ENCODE results near the gene EPB41L4B. TPM values are rescaled to one million over a fixed set of nuclear protein-coding genes. Genes with fewer than 3 reads are reported as not detected.

EPB41L4B gene
- total RNA-seq, 1 donor from 2014 or later, result 3.7 TPM

GRCh38 chr9:109320331-109320741, 523 bp downstream of the EPB41L4B start:
- DNase-seq, result no peak

GRCh38 chr9:109319626-109320241, 1.1 kb downstream of the EPB41L4B start:
- DNase-seq, result no peak

GRCh38 chr9:109319017-109319625, 1.7 kb downstream of the EPB41L4B start:
- DNase-seq, result no peak

GRCh38 chr9:109317979-109318741, 2.7 kb downstream of the EPB41L4B start:
- no peak for DNase-seq

GRCh38 chr9:109317311-109317978, 3.4 kb downstream of the EPB41L4B start:
- DNase-seq, result no peak

GRCh38 chr9:109316207-109316640, 4.6 kb downstream of the EPB41L4B start:
- peak; percentile 79 for DNase-seq

GRCh38 chr9:109315480-109316206, 5.2 kb downstream of the EPB41L4B start:
- DNase-seq, result no peak

GRCh38 chr9:109314011-109314531, 6.8 kb downstream of the EPB41L4B start:
- no peak for DNase-seq

- DNase-seq, result no peak
Measured at GRCh38 chr9:109313351-109313750, 7.5 kb downstream of the EPB41L4B start.

- DNase-seq, result no peak
Measured at GRCh38 chr9:109312783-109313182, 8.1 kb downstream of the EPB41L4B start.

GRCh38 chr9:109311731-109312130, 9.1 kb downstream of the EPB41L4B start:
- DNase-seq, result no peak

- no peak for DNase-seq
Measured at GRCh38 chr9:109311286-109311685, 9.6 kb downstream of the EPB41L4B start.

- no peak for DNase-seq
Measured at GRCh38 chr9:109310486-109310901, 10.4 kb downstream of the EPB41L4B start.

GRCh38 chr9:109309282-109309681, 11.6 kb downstream of the EPB41L4B start:
- no peak for DNase-seq

GRCh38 chr9:109307380-109308240, 13.2 kb downstream of the EPB41L4B start:
- no peak for DNase-seq

GRCh38 chr9:109305801-109306200, 15.1 kb downstream of the EPB41L4B start:
- DNase-seq, result no peak

GRCh38 chr9:109304347-109304746, 16.5 kb downstream of the EPB41L4B start:
- no peak for DNase-seq

GRCh38 chr9:109303900-109304299, 17.0 kb downstream of the EPB41L4B start:
- no peak for DNase-seq

- DNase-seq, result no peak
Measured at GRCh38 chr9:109302606-109303005, 18.3 kb downstream of the EPB41L4B start.

GRCh38 chr9:109301012-109301411, 19.8 kb downstream of the EPB41L4B start:
- DNase-seq, result no peak

- DNase-seq, result no peak
Measured at GRCh38 chr9:109299891-109300290, 21.0 kb downstream of the EPB41L4B start.
